AG09319 (cell line): ENCODE measurements around the gene FTSJ3.
"Not testable (repeated sequence)": the region's sequence is repeated elsewhere in the genome, so short reads cannot be mapped to it uniquely, and the experiment has no call there.

Source experiments
- DNase-seq: peaks from one replicate; pipeline ENCODE4 v3.0.0-alpha.2; 2010; ENCODE audit warnings: low read depth; ENCODE audit errors: extremely low read depth
- CTCF ChIP-seq: IDR thresholded peaks from 2 replicates; pipeline ENCODE4 v1.5.1; 2011; ENCODE audit warnings: low read depth, mild to moderate bottlenecking, inconsistent platforms, low read length, moderate library complexity

Gene FTSJ3

GRCh38 chr17:63827002-63827800, at the start of gene FTSJ3, which contains the start of gene PSMC5:
Gene FTSJ3 (minus strand): TSS chr17:63827663. CDS start chr17:63826902, 761 bp downstream.
Gene PSMC5 (plus strand): TSS chr17:63827431. CDS start chr17:63827491, 60 bp downstream.
- TF ChIP-seq CTCF: peak; percentile 58
- DNase-seq: peak; percentile 77

DNA sequence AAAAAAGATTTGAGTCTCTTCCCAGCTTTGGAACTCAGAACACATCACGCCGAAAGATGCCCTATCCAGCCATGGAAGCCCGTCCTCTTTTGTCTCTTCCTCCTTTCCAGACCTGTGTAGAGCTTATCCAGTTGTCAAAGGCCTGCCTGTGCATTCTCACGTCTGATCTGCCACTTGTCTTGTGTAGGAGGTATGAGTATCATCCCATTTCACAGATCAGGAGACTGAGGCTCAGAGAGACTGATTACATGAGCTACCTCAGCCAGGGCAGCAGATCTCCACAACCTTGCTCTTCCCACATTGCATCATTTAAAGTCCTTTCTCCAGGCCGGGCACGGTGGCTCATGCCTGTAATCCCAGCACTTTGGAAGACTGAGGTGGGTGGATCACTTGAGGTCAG, 47.2 kb upstream of the FTSJ3 start:
- not testable (repeated sequence) for DNase-seq

- not testable (repeated sequence) for DNase-seq
These were observed 46.7 kb upstream of the FTSJ3 start for GRCh38 chr17:63874061-63874626.

DNA sequence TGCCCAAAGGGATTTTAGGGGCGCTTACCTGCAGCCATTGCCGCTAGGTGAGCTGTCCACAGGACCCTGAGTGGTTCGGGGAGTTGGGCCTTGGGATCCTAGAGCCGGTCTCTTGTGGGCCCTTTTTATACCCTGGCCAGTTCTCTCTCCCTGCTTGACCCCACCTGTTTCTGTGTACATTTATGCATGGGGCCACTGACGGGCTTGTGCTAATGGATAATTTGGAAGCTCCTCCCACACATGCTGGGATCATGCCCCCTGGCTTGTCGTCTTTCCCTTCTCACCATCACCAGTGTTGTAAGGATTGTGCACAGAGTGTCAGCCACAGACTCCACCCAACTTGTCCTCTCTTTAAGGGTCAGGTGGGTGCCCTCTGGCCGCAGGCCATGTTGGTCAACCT, 46.1 kb upstream of the FTSJ3 start, which contains the start of gene CSH2:
TSS of gene CSH2 (minus strand) at position 101 of the 400 bp plus-strand sequence. CDS start at position 38, 63 bp downstream.
- not testable (repeated sequence) for DNase-seq

- not testable (repeated sequence) for DNase-seq
These were observed 44.3 kb upstream of the FTSJ3 start for GRCh38 chr17:63871646-63872365.

GRCh38 chr17:63870292-63870665, 42.8 kb upstream of the FTSJ3 start:
- DNase-seq: not testable (repeated sequence)

DNA sequence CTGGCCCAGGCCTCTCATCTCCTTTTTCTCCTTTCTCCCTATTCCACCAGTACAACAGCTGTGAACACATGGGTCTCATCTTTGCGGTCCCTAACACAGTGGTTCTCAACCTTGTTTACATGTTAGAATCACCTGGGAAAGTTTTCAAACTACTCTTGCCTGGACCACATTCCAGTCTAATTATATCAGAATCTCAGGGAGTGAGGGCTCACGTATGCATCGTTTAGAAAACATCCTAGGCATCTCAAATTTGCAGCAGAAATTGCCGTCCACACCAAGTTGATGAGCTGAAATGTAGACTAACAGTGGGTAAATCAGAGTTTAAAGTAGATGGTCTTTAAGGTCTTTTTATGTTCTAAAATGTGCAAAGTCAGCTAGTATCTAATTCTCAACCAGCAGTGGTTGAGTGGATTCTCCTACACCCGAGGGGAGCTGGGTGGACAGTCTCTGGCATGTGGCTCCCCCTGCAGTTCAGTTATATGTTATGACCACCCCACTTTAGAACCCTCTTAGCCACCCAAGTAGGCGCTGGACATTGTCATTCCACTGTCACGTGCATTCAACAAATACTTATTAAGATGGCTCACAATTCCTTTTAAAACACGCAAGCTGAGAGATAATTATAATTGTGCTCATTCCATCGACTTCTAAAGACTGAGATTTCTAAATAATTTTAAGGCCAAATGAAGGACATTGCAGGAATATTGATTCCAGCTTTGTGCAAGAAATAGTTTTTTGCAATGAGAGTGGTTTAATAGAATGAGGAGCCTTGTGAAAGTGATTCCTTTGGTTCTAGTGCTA, 42.2 kb upstream of the FTSJ3 start:
- peak; percentile 8 for TF ChIP-seq CTCF

DNA sequence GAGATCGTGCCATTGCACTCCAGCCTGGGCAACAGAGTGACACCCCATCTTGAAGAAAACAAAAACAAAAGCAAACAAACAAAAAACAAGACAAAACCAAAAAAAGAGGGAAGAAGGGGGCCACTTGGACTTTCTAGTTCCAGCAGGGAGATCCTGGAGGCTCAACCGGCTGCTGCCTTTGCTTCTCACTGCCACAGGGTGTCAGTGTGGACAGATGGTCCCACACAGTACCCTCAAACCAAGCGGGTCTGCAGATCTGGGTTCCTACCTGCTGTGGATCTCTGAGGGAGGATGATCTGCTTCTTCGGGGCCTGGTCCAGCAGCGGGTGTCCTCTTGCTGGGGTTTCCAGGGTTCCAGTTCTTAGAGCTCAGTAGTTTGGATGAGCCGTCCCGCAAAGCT, 39.2 kb upstream of the FTSJ3 start:
- peak; percentile 5 for TF ChIP-seq CTCF
- not testable (repeated sequence) for DNase-seq

More for the DNA sequence above, 42.2 kb upstream of the FTSJ3 start:
- DNase-seq: not testable (repeated sequence)

GRCh38 chr17:63859257-63859656, 31.8 kb upstream of the FTSJ3 start:
- no peak for TF ChIP-seq CTCF
- DNase-seq: no peak

DNA sequence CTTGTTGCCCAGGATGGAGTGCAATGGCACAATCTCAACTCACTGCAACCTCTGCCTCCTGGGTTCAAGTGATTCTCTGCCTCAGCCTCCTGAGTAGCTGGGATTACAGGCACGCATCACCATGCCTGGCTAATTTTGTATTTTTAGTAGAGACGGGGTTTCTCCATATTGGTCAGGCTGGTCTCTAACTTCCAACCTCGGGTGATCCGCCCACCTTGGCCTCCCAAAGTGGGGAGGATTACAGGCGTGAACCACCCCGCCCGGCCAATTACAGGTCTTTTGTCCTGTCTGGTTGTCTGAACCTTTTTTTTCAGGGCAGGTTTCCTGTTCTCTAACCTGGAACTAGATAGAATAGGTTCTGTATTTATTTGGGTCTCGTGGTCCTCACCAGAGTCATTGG, 29.0 kb upstream of the FTSJ3 start:
- not testable (repeated sequence) for DNase-seq
